HG03571 (cell line): ENCODE results near the gene CA12.
"Not testable (repeated sequence)": the region's sequence is repeated elsewhere in the genome, so short reads cannot be mapped to it uniquely, and the experiment has no call there.

Experiments used
- ATAC-seq: cut with Tn5 transposase; IDR thresholded peaks from one replicate; pipeline ENCODE4 v1.9.1; 2021; ENCODE audit not compliant: unreplicated experiment

Gene CA12

GRCh38 chr15:63339006-63339766 is 42.5 kb downstream of the CA12 start:
- no peak for ATAC-seq

- ATAC-seq = no peak
These were observed 43.5 kb downstream of the CA12 start for GRCh38 chr15:63338170-63338569.

GRCh38 chr15:63337046-63337445 is 44.6 kb downstream of the CA12 start:
- ATAC-seq = no peak

GRCh38 chr15:63335543-63336240 is 46.0 kb downstream of the CA12 start:
- ATAC-seq = no peak

- no peak for ATAC-seq
These were observed 46.8 kb downstream of the CA12 start for GRCh38 chr15:63334821-63335220.

GRCh38 chr15:63332367-63333124 is 49.1 kb downstream of the CA12 start:
- ATAC-seq = no peak

- no peak for ATAC-seq
These were observed 50.2 kb downstream of the CA12 start for GRCh38 chr15:63331456-63331855.

GRCh38 chr15:63330926-63331325 is 50.7 kb downstream of the CA12 start:
- ATAC-seq = no peak

GRCh38 chr15:63329567-63330350 is 51.9 kb downstream of the CA12 start:
- ATAC-seq = no peak

GRCh38 chr15:63327648-63328421 is 53.8 kb downstream of the CA12 start:
- no peak for ATAC-seq

GRCh38 chr15:63324770-63325169 is 56.9 kb downstream of the CA12 start:
- ATAC-seq = no peak

GRCh38 chr15:63323798-63324563 is 57.7 kb downstream of the CA12 start:
- ATAC-seq = no peak

GRCh38 chr15:63322541-63322940 is 59.1 kb downstream of the CA12 start:
- ATAC-seq = no peak

- no peak for ATAC-seq
These were observed 60.2 kb downstream of the CA12 start for GRCh38 chr15:63321462-63321861.

GRCh38 chr15:63320981-63321380 is 60.7 kb downstream of the CA12 start:
- ATAC-seq = not testable (repeated sequence)

GRCh38 chr15:63320446-63320845 is 61.2 kb downstream of the CA12 start:
- not testable (repeated sequence) for ATAC-seq

- ATAC-seq = no peak
These were observed 62.6 kb downstream of the CA12 start for GRCh38 chr15:63319065-63319464.

GRCh38 chr15:63318344-63318743 is 63.3 kb downstream of the CA12 start:
- no peak for ATAC-seq

GRCh38 chr15:63314409-63314808 is 67.2 kb downstream of the CA12 start:
- ATAC-seq = no peak
